ENCODE results near the gene TNPO3. TPM values are rescaled to one million over a fixed set of nuclear protein-coding genes. Genes with fewer than 3 reads are reported as not detected.

Gene TNPO3
- total RNA-seq, 1 donor from 2014 or later: 96.2 TPM

GRCh38 chr7:129024125-129024524 lies 30.8 kb downstream of the TNPO3 start:
- Histone ChIP-seq H3K4me2 (no peak overlapping the region), H3K36me3 (no peaks in the 10 kb centered on the region), H2AFZ (replicated peaks) (no peak overlapping the region), H3K4me1 (peaks cover 9% of the 10 kb centered on the region), H3F3A (ENCODE audit: low read depth) (no peaks in the 10 kb centered on the region), H3K4me3 (no peak overlapping the region), H3K79me2 (ENCODE audit: low read depth) (peaks cover 100% of the 10 kb centered on the region), H3K27ac (no peak overlapping the region), H4K20me1 (ENCODE audit: low read depth) (peaks cover 58% of the 10 kb centered on the region), H3K9ac (no peak overlapping the region), H3K27me3 (no peaks in the 10 kb centered on the region), H3K9me3 (ENCODE audit: low read depth) (no peaks in the 10 kb centered on the region)
- peaks cover 9% of the 10 kb centered on the region for H3K4me1 Mint-ChIP-seq
- no peaks in the 10 kb centered on the region for H3K27me3 Mint-ChIP-seq (ENCODE audit: insufficient read depth, low read depth)
- peak overlapping the region; percentile 14 for H3K27ac Mint-ChIP-seq
- DNase-seq (ENCODE audit: low spot score): no peak
- no peak overlapping the region for H3K4me3 Mint-ChIP-seq
- TF ChIP-seq CTCF (IDR thresholded peaks at IDR 0.05) (no peak), EZH2 (IDR thresholded peaks at IDR 0.05) (no peak)
- no peaks in the 10 kb centered on the region for H3K9me3 Mint-ChIP-seq
- H3K36me3 Mint-ChIP-seq: peaks cover 7% of the 10 kb centered on the region

GRCh38 chr7:129021656-129022055 lies 33.3 kb downstream of the TNPO3 start:
- H3K27ac ChIP-seq: no peak overlapping the region
- H3F3A ChIP-seq (ENCODE audit: low read depth): no peaks in the 10 kb centered on the region
- no peak for DNase-seq (ENCODE audit: low spot score)
- H4K20me1 ChIP-seq (ENCODE audit: low read depth): peaks cover 62% of the 10 kb centered on the region
- no peaks in the 10 kb centered on the region for H3K27me3 ChIP-seq
- no peak overlapping the region for H2AFZ ChIP-seq (replicated peaks)
- peaks cover 9% of the 10 kb centered on the region for H3K36me3 ChIP-seq
- Mint-ChIP-seq H3K27ac (no peak overlapping the region), H3K9me3 (no peaks in the 10 kb centered on the region), H3K27me3 (ENCODE audit: insufficient read depth, low read depth) (no peaks in the 10 kb centered on the region), H3K36me3 (peaks cover 4% of the 10 kb centered on the region), H3K4me1 (peaks cover 9% of the 10 kb centered on the region), H3K4me3 (no peak overlapping the region)
- H3K4me2 ChIP-seq: peak overlapping the region; percentile 14
- TF ChIP-seq CTCF (IDR thresholded peaks at IDR 0.05) (no peak), EZH2 (IDR thresholded peaks at IDR 0.05) (no peak), EZH2phosphoT487 (IDR thresholded peaks at IDR 0.05) (no peak)
- no peak overlapping the region for H3K4me3 ChIP-seq
- H3K9me3 ChIP-seq (ENCODE audit: low read depth): no peaks in the 10 kb centered on the region
- peaks cover 9% of the 10 kb centered on the region for H3K4me1 ChIP-seq
- peaks cover 94% of the 10 kb centered on the region for H3K79me2 ChIP-seq (ENCODE audit: low read depth)
- no peak overlapping the region for H3K9ac ChIP-seq

- H3K27ac ChIP-seq: no peak overlapping the region
- H3K27me3 Mint-ChIP-seq (ENCODE audit: insufficient read depth, low read depth): no peaks in the 10 kb centered on the region
- H3K36me3 ChIP-seq: peaks cover 23% of the 10 kb centered on the region
- peaks cover 44% of the 10 kb centered on the region for H4K20me1 ChIP-seq (ENCODE audit: low read depth)
- TF ChIP-seq CTCF (IDR thresholded peaks at IDR 0.05) (no peak), EZH2phosphoT487 (IDR thresholded peaks at IDR 0.05) (no peak), EZH2 (IDR thresholded peaks at IDR 0.05) (no peak)
- H3F3A ChIP-seq (ENCODE audit: low read depth): peaks cover 4% of the 10 kb centered on the region
- H3K4me3 ChIP-seq: no peak overlapping the region
- H3K4me1 ChIP-seq: no peaks in the 10 kb centered on the region
- H3K4me3 Mint-ChIP-seq: no peak overlapping the region
- H3K27me3 ChIP-seq: no peaks in the 10 kb centered on the region
- H3K4me1 Mint-ChIP-seq: no peaks in the 10 kb centered on the region
- H3K27ac Mint-ChIP-seq: no peak overlapping the region
- no peak overlapping the region for H2AFZ ChIP-seq (replicated peaks)
- no peaks in the 10 kb centered on the region for H3K9me3 Mint-ChIP-seq
- peaks cover 13% of the 10 kb centered on the region for H3K36me3 Mint-ChIP-seq
- no peak overlapping the region for H3K9ac ChIP-seq
- DNase-seq (ENCODE audit: low spot score): no peak
- peaks cover 90% of the 10 kb centered on the region for H3K79me2 ChIP-seq (ENCODE audit: low read depth)
- no peak overlapping the region for H3K4me2 ChIP-seq
- H3K9me3 ChIP-seq (ENCODE audit: low read depth): no peaks in the 10 kb centered on the region
Observed at GRCh38 chr7:129017933-129018538, 36.9 kb downstream of the TNPO3 start.

Measured in neural progenitor cell (in vitro differentiated cells).